ENCODE results near the gene ICE2.
"Not testable (repeated sequence)": the region's sequence is repeated elsewhere in the genome, so short reads cannot be mapped to it uniquely, and the experiment has no call there.

The ICE2 gene

DNA sequence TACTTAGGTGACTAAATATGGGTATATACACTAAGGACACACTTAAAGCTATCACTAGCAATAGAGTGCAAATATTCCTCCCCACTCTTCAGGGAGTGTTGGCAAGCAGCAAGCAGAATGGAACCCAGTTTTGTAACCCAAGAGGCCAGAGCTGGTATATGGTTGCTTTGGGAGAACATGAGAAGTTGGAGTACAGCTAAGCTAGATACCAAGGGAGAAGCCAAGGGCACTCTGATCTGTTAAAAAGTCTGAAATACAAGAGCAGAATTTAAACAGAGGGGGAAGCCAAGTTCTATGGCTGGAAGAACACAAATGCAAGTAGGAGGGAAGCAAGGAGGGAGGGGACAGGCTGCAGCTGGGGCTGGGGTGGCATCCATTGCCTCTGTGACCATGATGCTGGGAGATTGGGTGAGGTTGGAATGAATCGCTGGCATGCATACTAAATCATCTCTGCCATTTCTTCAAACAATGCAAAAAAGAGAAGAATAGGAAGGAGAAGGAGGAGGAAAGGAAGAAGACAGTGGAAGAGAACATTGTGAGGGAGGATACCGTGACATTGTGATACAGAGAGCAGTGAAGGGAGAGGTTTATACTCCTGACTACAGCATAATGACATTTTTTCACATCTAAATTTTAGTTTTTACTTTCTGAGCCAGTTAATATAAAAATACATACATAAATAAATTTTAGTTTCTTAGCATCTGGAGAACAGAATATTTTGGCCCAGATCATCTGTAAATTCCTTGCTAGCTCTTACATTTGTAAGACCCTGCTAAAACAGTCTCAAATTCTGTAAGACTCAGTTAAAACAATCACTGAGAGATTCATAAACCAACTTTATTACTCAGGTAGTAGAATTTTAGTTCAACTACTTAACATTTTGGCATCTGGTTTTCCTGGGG, 72.2 kb downstream of the ICE2 start:
- DNase-seq: no peak

DNA sequence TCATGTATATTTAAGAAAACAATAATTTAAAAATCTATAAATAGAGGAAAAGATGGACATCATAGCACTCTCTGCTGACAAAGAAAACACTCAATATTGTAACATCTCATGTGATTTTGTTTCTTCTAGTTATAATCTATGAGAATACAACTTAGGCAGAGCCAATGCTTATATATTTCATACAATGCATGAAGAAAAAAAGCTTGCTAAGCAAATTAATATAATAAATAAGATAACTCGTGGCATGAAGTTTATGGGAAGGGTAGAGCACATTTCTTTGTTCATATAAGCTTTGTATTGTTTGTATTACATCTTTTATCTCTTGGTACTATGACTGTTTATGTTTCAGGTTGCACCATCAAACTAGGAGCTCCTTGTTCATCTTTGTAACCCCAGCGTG, 73.5 kb downstream of the ICE2 start:
- no peak for DNase-seq

DNA sequence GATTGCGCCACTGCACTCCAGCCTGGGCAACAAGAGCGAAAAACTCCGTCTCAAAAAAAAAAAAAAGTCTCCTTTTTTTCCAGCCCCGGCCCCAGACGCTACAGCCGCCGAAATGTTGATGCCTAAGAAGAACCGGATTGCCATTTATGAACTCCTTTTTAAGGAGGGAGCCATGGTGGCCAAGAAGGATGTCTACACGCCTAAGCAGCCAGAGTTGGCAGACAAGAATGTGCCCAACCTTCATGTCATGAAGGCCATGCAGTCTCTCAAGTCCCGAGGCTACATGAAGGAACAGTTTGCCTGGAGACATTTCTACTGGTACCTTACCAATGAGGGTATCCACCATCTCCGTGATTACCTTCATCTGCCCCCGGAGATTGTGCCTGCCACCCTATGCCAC, 74.6 kb downstream of the ICE2 start:
- not testable (repeated sequence) for DNase-seq

GRCh38 chr15:60400944-60401343, 78.0 kb downstream of the ICE2 start:
- no peak for DNase-seq

DNA sequence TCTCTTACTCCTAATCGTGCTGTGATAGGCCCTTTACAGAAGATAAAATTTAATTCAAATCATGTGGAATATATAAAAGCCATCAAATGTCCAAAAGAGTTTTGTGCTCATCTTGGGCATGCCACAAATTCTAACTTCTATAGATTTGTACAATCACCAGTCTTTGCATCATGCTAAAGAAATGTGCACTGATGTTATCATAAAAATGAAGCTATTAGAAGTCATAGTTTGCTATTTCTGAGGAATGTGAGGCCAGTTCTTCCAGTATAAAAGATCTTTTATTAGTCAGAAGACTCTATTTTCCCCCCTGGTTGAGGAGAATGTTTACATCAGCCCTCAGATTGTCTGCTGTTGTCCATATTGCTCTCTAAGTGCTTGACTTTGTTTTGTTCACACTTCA, 79.0 kb downstream of the ICE2 start:
- DNase-seq: no peak

DNA sequence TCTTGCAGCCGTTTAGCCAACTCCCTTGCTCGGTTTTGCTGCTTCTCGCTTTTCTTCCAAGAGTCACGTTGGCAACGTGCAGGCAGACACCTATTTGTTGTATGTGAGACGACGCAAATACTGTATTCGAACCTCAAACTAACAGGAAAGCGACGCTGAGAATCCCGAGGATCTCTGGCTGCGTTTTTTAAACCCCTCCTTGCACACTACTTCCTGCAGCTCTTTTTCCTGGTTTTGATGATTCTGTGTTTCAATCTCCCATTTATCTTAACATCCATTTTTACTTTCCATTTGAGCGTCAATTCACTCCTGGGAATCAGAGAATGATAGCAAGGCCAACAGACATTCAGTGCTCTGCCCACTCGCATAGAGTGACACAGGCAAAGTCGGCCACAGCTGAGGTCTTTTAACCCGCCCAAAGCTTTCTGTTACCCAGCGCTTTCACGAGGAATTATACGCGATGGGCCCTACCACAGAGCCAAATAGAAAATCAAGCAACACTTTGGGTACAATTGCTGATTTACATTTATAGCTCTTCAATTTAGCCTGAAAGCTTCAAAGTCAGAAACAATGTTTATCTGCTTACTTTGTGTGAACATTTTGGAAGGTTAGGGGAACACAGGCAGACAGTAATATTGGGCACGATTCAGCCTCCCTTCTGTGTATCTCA, 79.6 kb downstream of the ICE2 start:
- DNase-seq: no peak

GRCh38 chr15:60397772-60398445, 81.0 kb downstream of the ICE2 start, which contains the start of gene ANXA2:
Gene ANXA2 (minus strand): TSS chr15:60397986. CDS start chr15:60386075, 11,911 bp downstream.
- no peak for DNase-seq

DNA sequence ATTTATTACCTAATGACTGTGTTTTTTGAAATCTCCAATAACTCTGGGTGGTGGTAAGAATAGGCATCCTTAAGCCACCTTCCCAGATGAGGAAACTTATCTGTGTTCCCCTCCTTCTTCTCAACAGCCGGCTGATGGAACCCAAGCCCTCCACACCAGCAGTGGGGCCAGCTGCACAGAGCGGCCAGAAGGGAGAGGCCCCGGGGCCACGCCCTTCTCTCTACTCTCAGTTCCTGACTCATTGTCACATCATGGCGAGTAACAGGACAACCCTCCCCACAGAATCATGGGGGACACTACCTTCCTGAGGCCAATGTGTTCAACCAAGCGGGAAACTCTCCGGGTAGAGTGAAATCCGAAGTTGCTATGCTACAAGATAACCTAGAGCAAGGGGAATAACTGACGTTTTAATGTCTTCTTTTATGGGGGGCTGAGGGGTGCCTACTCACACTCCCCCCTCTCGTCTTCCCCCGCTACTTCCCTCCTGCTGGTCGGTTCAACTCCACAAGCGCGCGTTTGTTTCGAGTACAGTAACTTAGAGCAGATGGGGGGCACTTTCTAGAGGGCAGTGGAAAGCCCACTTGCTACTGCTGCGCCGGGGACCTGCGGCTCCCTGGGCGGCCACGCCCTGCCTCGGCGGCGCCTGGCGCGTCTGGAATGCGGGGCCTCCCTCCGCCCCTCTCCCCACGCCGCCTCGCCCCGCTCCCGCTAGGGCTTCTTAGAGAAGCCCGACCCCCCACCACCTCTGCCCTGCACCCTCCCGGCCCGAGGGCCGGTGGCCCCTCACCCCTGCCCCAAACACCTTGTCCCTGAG, 81.8 kb downstream of the ICE2 start:
- DNase-seq: no peak

DNA sequence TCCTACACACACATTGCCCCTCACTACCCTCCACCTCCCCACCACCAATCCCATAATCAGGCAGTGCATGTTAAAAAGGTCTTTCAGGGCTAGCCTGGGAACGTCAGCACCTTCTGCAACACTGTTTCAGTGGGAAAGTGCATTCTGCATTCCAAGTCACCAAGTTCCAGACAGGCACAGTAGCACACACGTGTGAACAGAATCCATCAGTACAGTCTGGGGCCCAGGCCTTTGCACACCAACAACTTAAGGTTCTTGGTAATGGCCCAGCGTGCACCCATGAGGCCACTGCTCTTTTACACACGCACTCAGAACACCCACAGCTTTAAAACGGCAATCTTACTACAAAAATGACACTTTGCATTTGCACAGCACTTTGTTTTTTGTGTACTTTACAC, 82.4 kb downstream of the ICE2 start:
- no peak for DNase-seq

- no peak for DNase-seq
Observed at GRCh38 chr15:60396100-60396499, 82.8 kb downstream of the ICE2 start.

GRCh38 chr15:60395276-60396011, 83.5 kb downstream of the ICE2 start:
- DNase-seq: no peak

DNA sequence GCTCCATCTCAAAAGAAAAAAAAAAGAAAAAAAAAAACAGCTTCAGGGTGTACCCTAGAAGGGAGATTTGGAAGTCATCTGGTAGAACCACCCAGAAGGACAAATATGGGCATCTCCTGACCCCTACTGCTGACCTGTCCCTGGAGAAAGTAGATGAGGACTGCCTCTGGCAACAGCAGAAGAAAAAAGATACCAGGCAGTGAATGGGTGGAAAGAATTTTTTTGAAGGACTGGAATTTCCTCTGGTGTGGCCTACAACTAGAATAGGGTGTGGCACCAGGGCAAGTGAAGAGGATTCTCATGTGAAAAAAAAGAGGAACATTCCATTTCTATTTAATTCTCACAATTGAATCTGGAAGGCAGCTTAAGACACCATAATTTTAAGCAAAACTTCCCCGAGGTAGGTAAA, 84.2 kb downstream of the ICE2 start:
- DNase-seq: no peak

GRCh38 chr15:60392986-60393790, 85.8 kb downstream of the ICE2 start:
- DNase-seq: no peak

GRCh38 chr15:60392601-60392985, 86.3 kb downstream of the ICE2 start:
- no peak for DNase-seq

DNA sequence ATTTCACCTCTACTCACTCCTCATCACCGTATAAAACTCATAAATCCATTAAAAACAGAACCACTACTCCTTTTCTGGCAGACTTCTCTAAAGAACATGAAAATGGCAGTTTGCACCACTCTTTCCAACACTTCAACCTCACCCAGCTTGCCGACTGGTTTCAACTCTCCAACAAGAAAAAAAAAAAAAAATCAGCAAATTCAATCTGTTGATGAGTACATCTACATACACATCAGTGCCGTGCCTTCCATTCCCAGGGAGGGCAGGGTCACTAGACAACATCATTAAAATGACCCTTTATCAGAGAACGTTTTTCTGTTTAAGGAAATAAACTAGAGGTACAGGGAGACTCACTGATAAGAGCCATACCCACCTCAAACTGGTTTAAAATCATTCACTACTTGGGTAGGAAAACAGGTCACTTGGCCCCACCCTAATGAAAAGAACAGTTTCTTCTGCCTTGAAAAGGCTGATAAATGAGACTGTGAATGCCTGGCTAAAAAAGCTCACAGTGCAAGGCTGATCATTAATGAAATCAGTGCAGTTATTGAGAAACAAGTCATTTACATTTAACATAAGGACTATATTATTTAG, 87.1 kb downstream of the ICE2 start:
- no peak for DNase-seq

GRCh38 chr15:60390871-60391501, 88.0 kb downstream of the ICE2 start:
- DNase-seq: no peak

- DNase-seq: no peak
Observed at GRCh38 chr15:60390231-60390630, 88.7 kb downstream of the ICE2 start.

- no peak for DNase-seq
Observed at GRCh38 chr15:60389261-60390077, 89.5 kb downstream of the ICE2 start.

DNA sequence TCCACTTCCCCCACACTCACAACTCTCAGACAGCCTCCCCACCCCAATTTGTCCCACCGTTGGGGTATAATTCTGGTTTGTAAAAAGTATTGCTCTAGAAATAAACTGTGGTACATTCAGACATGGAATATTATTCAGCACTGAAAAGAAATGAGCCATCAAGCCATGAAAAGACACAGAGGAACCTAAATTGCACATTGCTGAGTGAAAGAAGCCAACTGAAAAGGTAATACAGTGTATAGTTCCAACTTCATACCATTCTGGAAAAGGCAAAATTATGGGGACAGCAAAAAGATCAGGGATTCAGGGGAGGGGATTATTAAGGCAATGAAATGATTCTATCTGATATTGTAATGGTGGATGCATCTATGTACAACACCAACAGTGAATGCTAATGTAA, 91.6 kb downstream of the ICE2 start:
- no peak for DNase-seq

Data from SIG-M5 (cell line).